Measurements from ENCODE around the gene TOM1L1.

GRCh38 chr17:54982399-54982798 is 81.7 kb downstream of the TOM1L1 start:
- TF ChIP-seq CTCF (IDR thresholded peaks at IDR 0.05; ENCODE audit: insufficient read depth, low read length, poor library complexity, severe bottlenecking): no peak
- TF ChIP-seq EZH2phosphoT487 (conservative IDR thresholded peaks at IDR 0.05; ENCODE audit: low read length): no peak
